ENCODE measurements around the gene FLYWCH1. TPM values are rescaled to one million over a fixed set of nuclear protein-coding genes. Genes with fewer than 3 reads are reported as not detected.

FLYWCH1 gene
- polyA plus RNA-seq, 3 donors = 5.0 to 42.7 (median 7.1) TPM

- 75% methylated on average over 8 of the region's 21 CpGs for WGBS (ENCODE audit: insufficient coverage)
- intact Hi-C loops (cut with micrococcal nuclease) = loop anchor here (2.0 to 5.0 kb wide), 2 partner anchors 37 to 45 kb away; no protein-coding TSS in a partner anchor
- no peak overlapping the region for H3K9ac ChIP-seq (ENCODE audit: insufficient read depth, low read length, poor library complexity, severe bottlenecking)
- no peak overlapping the region for H3K4me3 Mint-ChIP-seq
- no peak overlapping the region for H3K4me3 ChIP-seq (replicated peaks in 1 of 3; ENCODE audit: low read depth in 2 of 3, low read length in 3 of 3)
- peaks cover 8 to 10% of the 10 kb centered on the region in 2 donors for H3K4me1 ChIP-seq (ENCODE audit: control insufficient read depth in 1 of 2, insufficient read depth in 2 of 2, low read length in 2 of 2)
- TF ChIP-seq CTCF (IDR thresholded peaks at IDR 0.05) = no peak
- peaks cover 7 to 10% (median 7%) of the 10 kb centered on the region in 3 donors for H3K27me3 Mint-ChIP-seq (ENCODE audit: low read depth in 3 of 3)
- no peaks in the 10 kb centered on the region for H3K36me3 ChIP-seq (replicated peaks in 1 of 2; ENCODE audit: control insufficient read depth in 1 of 2, insufficient read depth in 2 of 2, low read length in 2 of 2)
- H3K27me3 ChIP-seq (ENCODE audit: control insufficient read depth in 2 of 2, insufficient read depth in 2 of 2, low read length in 2 of 2) = no peaks in the 10 kb centered on the region
- no peak overlapping the region for H3K27ac ChIP-seq (ENCODE audit: low read depth in 1 of 2, low read length in 2 of 2)
- peak overlapping the region in 1 of 7 donors; percentile 31 for H3K27ac Mint-ChIP-seq
- H3K4me2 ChIP-seq (replicated peaks; ENCODE audit: extremely low read depth, low read length, poor library complexity, severe bottlenecking) = no peak overlapping the region
- no peaks in the 10 kb centered on the region for H3K36me3 Mint-ChIP-seq
- H3K79me2 ChIP-seq (ENCODE audit: insufficient read depth, low read length) = no peaks in the 10 kb centered on the region
- no peak overlapping the region for H2AFZ ChIP-seq (ENCODE audit: insufficient read depth, low read depth, low read length, poor library complexity, severe bottlenecking)
- H3K9me3 Mint-ChIP-seq = peaks cover 0 to 2% (median under 1%) of the 10 kb centered on the region in 7 donors
- no peak for DNase-seq
- no peaks in the 10 kb centered on the region for H4K20me1 ChIP-seq (ENCODE audit: insufficient read depth, low read length)
- H3K9me3 ChIP-seq (replicated peaks in 1 of 2; ENCODE audit: control insufficient read depth in 1 of 2, insufficient read depth in 1 of 2, low read length in 2 of 2) = no peaks in the 10 kb centered on the region
- H3K4me1 Mint-ChIP-seq = peaks cover 11% of the 10 kb centered on the region
These were observed 37.5 kb upstream of the FLYWCH1 start for GRCh38 chr16:2874032-2874911.

- H3K27me3 ChIP-seq (ENCODE audit: control insufficient read depth in 2 of 2, insufficient read depth in 2 of 2, low read length in 2 of 2) = no peaks in the 10 kb centered on the region
- peaks cover 8 to 10% of the 10 kb centered on the region in 2 donors for H3K4me1 ChIP-seq (ENCODE audit: control insufficient read depth in 1 of 2, insufficient read depth in 2 of 2, low read length in 2 of 2)
- intact Hi-C loops (cut with micrococcal nuclease) = loop anchor here (2.0 to 5.0 kb wide), 3 partner anchors 37 to 44 kb away; partner anchors contain the start of gene FLYWCH1 (in 1 of the 2)
- peak; percentile 74 to 83 (median 76) for DNase-seq
- Mint-ChIP-seq H3K9me3 (peaks cover 3 to 8% (median 5%) of the 10 kb centered on the region in 7 donors), H3K4me3 (no peak overlapping the region), H3K4me1 (peaks cover 11% of the 10 kb centered on the region), H3K27ac (peak overlapping the region in 1 of 7 donors; percentile 31), H3K27me3 (ENCODE audit: low read depth in 3 of 3) (peaks cover 11 to 12% (median 11%) of the 10 kb centered on the region in 3 donors), H3K36me3 (no peaks in the 10 kb centered on the region)
- H3K9ac ChIP-seq (ENCODE audit: insufficient read depth, low read length, poor library complexity, severe bottlenecking) = no peak overlapping the region
- no peaks in the 10 kb centered on the region for H4K20me1 ChIP-seq (ENCODE audit: insufficient read depth, low read length)
- 14% methylated on average over 16 of the region's 25 CpGs for WGBS (ENCODE audit: insufficient coverage)
- no peak overlapping the region for H3K4me2 ChIP-seq (replicated peaks; ENCODE audit: extremely low read depth, low read length, poor library complexity, severe bottlenecking)
- no peak overlapping the region for H2AFZ ChIP-seq (ENCODE audit: insufficient read depth, low read depth, low read length, poor library complexity, severe bottlenecking)
- H3K27ac ChIP-seq (ENCODE audit: low read depth in 1 of 2, low read length in 2 of 2) = no peak overlapping the region
- TF ChIP-seq CTCF (IDR thresholded peaks at IDR 0.05) = peak; percentile 92
- H3K4me3 ChIP-seq (replicated peaks in 1 of 3; ENCODE audit: low read depth in 2 of 3, low read length in 3 of 3) = no peak overlapping the region
- no peaks in the 10 kb centered on the region for H3K36me3 ChIP-seq (replicated peaks in 1 of 2; ENCODE audit: control insufficient read depth in 1 of 2, insufficient read depth in 2 of 2, low read length in 2 of 2)
- peaks cover 0 to 5% of the 10 kb centered on the region in 2 donors for H3K9me3 ChIP-seq (replicated peaks in 1 of 2; ENCODE audit: control insufficient read depth in 1 of 2, insufficient read depth in 1 of 2, low read length in 2 of 2)
- no peaks in the 10 kb centered on the region for H3K79me2 ChIP-seq (ENCODE audit: insufficient read depth, low read length)
These were observed 36.8 kb upstream of the FLYWCH1 start for GRCh38 chr16:2874912-2875362.

Data from CD14-positive monocyte (primary cell).